CD14-positive monocyte (primary cell): Measurements from ENCODE around the gene AP2A1. TPM values are rescaled to one million over a fixed set of nuclear protein-coding genes. Genes with fewer than 3 reads are reported as not detected.

Experiments
- DNase-seq, 3 donors: peaks; one replicate each; pipeline ENCODE4 v3.0.0-alpha.2; 2011 to 2022
- H2AFZ ChIP-seq: 2 replicates; pipeline ENCODE4 v1.6.0; 2012; ENCODE audit warnings: mild to moderate bottlenecking, low read depth, low read length, inconsistent platforms; ENCODE audit not compliant: insufficient read depth, poor library complexity, severe bottlenecking
- H3K27ac ChIP-seq, 2 donors: 1 replicate in 1 of 2; 2 replicates in 1 of 2; pipeline ENCODE4 v1.5.1; 2012 to 2013; ENCODE audit warnings: low read length in 2 of 2, control low read depth in 1 of 2, inconsistent platforms in 1 of 2, low read depth in 1 of 2, mild to moderate bottlenecking in 1 of 2
- H3K27me3 ChIP-seq, 2 donors: one replicate each; pipeline versions ENCODE4 v1.6.0 to v1.6.1; 2011 to 2013; ENCODE audit warnings: low read length in 2 of 2; ENCODE audit not compliant: control insufficient read depth in 2 of 2, insufficient read depth in 2 of 2
- H3K36me3 ChIP-seq, 2 donors: replicated peaks in 1 of 2; 1 replicate in 1 of 2; 2 replicates in 1 of 2; pipeline versions ENCODE4 v1.5.1 to v1.6.1; 2012 to 2013; ENCODE audit warnings: low read length in 2 of 2, control low read depth in 1 of 2, inconsistent platforms in 1 of 2, mild to moderate bottlenecking in 1 of 2; ENCODE audit not compliant: insufficient read depth in 2 of 2, control insufficient read depth in 1 of 2
- H3K4me1 ChIP-seq, 2 donors: 1 replicate in 1 of 2; 2 replicates in 1 of 2; pipeline versions ENCODE4 v1.5.1 to v1.6.1; 2012 to 2013; ENCODE audit warnings: low read length in 2 of 2, control low read depth in 1 of 2, inconsistent platforms in 1 of 2, mild to moderate bottlenecking in 1 of 2, moderate library complexity in 1 of 2; ENCODE audit not compliant: insufficient read depth in 2 of 2, control insufficient read depth in 1 of 2
- H3K4me2 ChIP-seq: replicated peaks from 2 replicates; pipeline ENCODE3; 2012; ENCODE audit warnings: low read length, moderate library complexity, mild to moderate bottlenecking; ENCODE audit not compliant: poor library complexity, severe bottlenecking; ENCODE audit errors: extremely low read depth
- H3K4me3 ChIP-seq, 3 experiments: fragments of 200-600 bp in 1 of 3; sonication (generic) in 1 of 3; replicated peaks in 1 of 3; 1 replicate in 2 of 3; 2 replicates in 1 of 3; pipeline ENCODE4 v1.5.1; 2011 to 2013; ENCODE audit warnings: low read length in 3 of 3, mild to moderate bottlenecking in 3 of 3, control low read depth in 2 of 3, low read depth in 2 of 3, inconsistent platforms in 1 of 3, moderate library complexity in 1 of 3
- H3K79me2 ChIP-seq: 2 replicates; pipeline ENCODE4 v1.6.0; 2012; ENCODE audit warnings: mild to moderate bottlenecking, control low read depth, inconsistent platforms, low read length, moderate library complexity; ENCODE audit not compliant: insufficient read depth
- H3K9ac ChIP-seq: 2 replicates; pipeline ENCODE4 v1.6.0; 2017; ENCODE audit warnings: low read length, mild to moderate bottlenecking; ENCODE audit not compliant: insufficient read depth, poor library complexity, severe bottlenecking
- H3K9me3 ChIP-seq, 2 donors: replicated peaks in 1 of 2; 1 replicate in 1 of 2; 2 replicates in 1 of 2; pipeline versions ENCODE4 v1.5.1 to v1.6.1; 2012 to 2013; ENCODE audit warnings: low read length in 2 of 2, control low read depth in 1 of 2; ENCODE audit not compliant: control insufficient read depth in 1 of 2, insufficient read depth in 1 of 2
- H4K20me1 ChIP-seq: 2 replicates; pipeline ENCODE4 v1.6.0; 2012; ENCODE audit warnings: mild to moderate bottlenecking, low read length, control low read depth, moderate library complexity; ENCODE audit not compliant: insufficient read depth
- H3K27ac Mint-ChIP-seq, 7 donors: one replicate each; pipeline ENCODE4 v1.8.0; 2020; ENCODE audit warnings: mild to moderate bottlenecking in 7 of 7, mixed read lengths in 7 of 7, moderate library complexity in 6 of 7, inconsistent platforms in 2 of 7
- H3K27me3 Mint-ChIP-seq, 3 donors: one replicate each; pipeline ENCODE4 v1.8.0; 2021 to 2022; ENCODE audit warnings: low read depth in 3 of 3, mild to moderate bottlenecking in 3 of 3, mixed read lengths in 3 of 3, moderate library complexity in 3 of 3, inconsistent platforms in 1 of 3
- H3K36me3 Mint-ChIP-seq, 2 donors: one replicate each; pipeline ENCODE4 v1.8.0; 2020; ENCODE audit warnings: mixed read lengths in 2 of 2, inconsistent platforms in 1 of 2, mild to moderate bottlenecking in 1 of 2
- H3K4me1 Mint-ChIP-seq: one replicate; pipeline ENCODE4 v1.8.0; 2020; ENCODE audit warnings: mild to moderate bottlenecking, mixed read lengths
- H3K4me3 Mint-ChIP-seq, 2 donors: one replicate each; pipeline ENCODE4 v1.8.0; 2020; ENCODE audit warnings: mild to moderate bottlenecking in 2 of 2, mixed read lengths in 2 of 2, moderate library complexity in 1 of 2
- H3K9me3 Mint-ChIP-seq, 7 donors: one replicate each; pipeline ENCODE4 v1.8.0; 2020 to 2022; ENCODE audit warnings: mixed read lengths in 7 of 7, mild to moderate bottlenecking in 6 of 7, moderate library complexity in 6 of 7, inconsistent platforms in 2 of 7
- CTCF ChIP-seq: fragments of 200-600 bp; IDR thresholded peaks from one replicate; pipeline ENCODE4 v1.8.0; 2022; ENCODE audit warnings: antibody characterized with exemption, mild to moderate bottlenecking
- WGBS: methylation state at CpG from one replicate; pipeline ENCODE4 v1.1.5; 2013; ENCODE audit warnings: missing lambda C conversion rate; ENCODE audit not compliant: insufficient coverage; 5-methylcytosine and 5-hydroxymethylcytosine counted together
- intact Hi-C, 2 donors: fragments of 100-400 bp; cut with micrococcal nuclease; formaldehyde crosslinking; loops; one replicate each; pipeline versions ENCODE4 v1.15.0 to v1.15.1; 2023
- polyA plus RNA-seq, 3 donors: library from polyadenylated mRNA; depleted of rRNA in 1 of 3; unstranded in 2 of 3; stranded (reverse) in 1 of 3; fragments of 300-500 nt in 2 of 3; fragments of >200 nt in 1 of 3; fragmentation: Illumina TruSeq in 2 of 3; gene quantifications; 1 replicate in 2 of 3; 2 replicates in 1 of 3; pipeline ENCODE4 v1.2.3, GENCODE V29; 2012 to 2021

Gene AP2A1
- polyA plus RNA-seq, 3 donors = 12.1 to 117 (median 15.1) TPM

DNA sequence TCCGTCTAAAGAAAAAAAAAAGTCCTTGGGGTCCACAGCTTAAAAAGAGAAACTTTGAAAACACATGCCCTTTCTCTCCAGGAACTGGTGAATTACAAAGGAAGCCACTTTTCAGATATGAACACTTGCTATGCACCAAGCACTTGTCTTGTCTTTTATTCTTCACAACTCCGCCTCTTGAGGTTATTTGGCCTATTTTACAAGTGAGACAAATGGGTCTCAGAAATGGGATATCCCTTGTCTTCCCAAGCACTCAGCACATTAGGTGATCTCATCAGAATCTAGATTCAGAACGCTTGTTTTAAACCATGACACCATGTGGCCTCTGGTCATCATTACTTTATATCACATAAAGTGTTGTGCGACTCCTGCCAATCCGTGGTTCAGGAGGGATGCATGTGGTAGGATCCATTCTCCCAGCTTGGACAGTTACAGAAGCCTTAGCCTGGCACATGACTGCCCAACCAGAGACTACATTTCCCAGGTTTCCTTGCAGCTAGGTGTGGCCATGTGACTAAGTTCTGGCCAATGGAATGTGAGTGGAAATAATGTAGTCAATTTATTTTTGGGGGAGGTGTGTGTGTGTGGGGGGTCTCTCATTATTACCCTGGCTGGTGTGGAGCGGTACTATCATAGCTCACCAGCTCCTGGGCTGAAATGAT lies 17.6 kb upstream of the AP2A1 start:
- Histone ChIP-seq H3K4me3 (no peak overlapping the region), H3K27ac (no peak overlapping the region), H3K79me2 (no peaks in the 10 kb centered on the region), H3K4me2 (no peak overlapping the region), H3K36me3 (no peaks in the 10 kb centered on the region), H3K9ac (no peak overlapping the region), H4K20me1 (no peaks in the 10 kb centered on the region), H3K27me3 (no peaks in the 10 kb centered on the region), H2AFZ (no peak overlapping the region), H3K4me1 (peaks cover 0 to 4% of the 10 kb centered on the region in 2 donors), H3K9me3 (peaks cover 0 to 4% of the 10 kb centered on the region in 2 donors)
- peak in 1 of 3 donors; percentile 9 for DNase-seq
- WGBS = 75% methylated on average over 2 of the region's 6 CpGs
- Mint-ChIP-seq H3K9me3 (peaks cover 5 to 28% (median 12%) of the 10 kb centered on the region in 7 donors), H3K27me3 (peaks cover 0 to 7% (median 6%) of the 10 kb centered on the region in 3 donors), H3K27ac (no peak overlapping the region), H3K36me3 (peaks cover 0 to 6% of the 10 kb centered on the region in 2 donors), H3K4me1 (peaks cover 14% of the 10 kb centered on the region), H3K4me3 (no peak overlapping the region)
- no peak for TF ChIP-seq CTCF
- intact Hi-C loops = no loop called here

DNA sequence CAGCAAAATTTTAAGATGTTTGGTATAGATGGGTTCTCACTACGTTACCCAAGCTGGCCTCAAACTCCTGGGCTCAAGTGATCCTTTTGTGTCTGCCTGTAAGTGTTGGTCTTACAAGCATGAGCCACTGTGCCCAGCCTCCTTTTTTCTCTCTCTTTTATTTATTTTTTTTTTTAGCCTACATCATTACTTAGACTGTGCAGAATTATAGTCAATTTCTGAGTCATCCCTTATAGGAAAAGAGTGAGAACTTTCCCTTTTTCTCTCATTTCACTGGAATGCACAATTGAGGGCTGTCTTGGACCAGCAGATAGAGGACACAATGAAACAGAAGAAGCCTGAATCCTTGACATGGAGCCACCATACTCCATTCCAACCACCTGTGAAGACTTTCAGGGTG lies 17.0 kb upstream of the AP2A1 start:
- H3K36me3 ChIP-seq = no peaks in the 10 kb centered on the region
- peaks cover 14% of the 10 kb centered on the region for H3K4me1 Mint-ChIP-seq
- no peak overlapping the region for H3K4me3 Mint-ChIP-seq
- intact Hi-C loops = no loop called here
- H3K36me3 Mint-ChIP-seq = peaks cover 0 to 6% of the 10 kb centered on the region in 2 donors
- H3K9me3 Mint-ChIP-seq = peaks cover 5 to 28% (median 12%) of the 10 kb centered on the region in 7 donors
- peaks cover 0 to 4% of the 10 kb centered on the region in 2 donors for H3K9me3 ChIP-seq
- H4K20me1 ChIP-seq = no peaks in the 10 kb centered on the region
- H2AFZ ChIP-seq = no peak overlapping the region
- no peak overlapping the region for H3K9ac ChIP-seq
- H3K27me3 Mint-ChIP-seq = peaks cover 0 to 8% (median 7%) of the 10 kb centered on the region in 3 donors
- H3K4me3 ChIP-seq = no peak overlapping the region
- H3K27ac ChIP-seq = no peak overlapping the region
- TF ChIP-seq CTCF = no peak
- no peak for DNase-seq
- peaks cover 0 to 4% of the 10 kb centered on the region in 2 donors for H3K4me1 ChIP-seq
- no peak overlapping the region for H3K4me2 ChIP-seq
- no peak overlapping the region for H3K27ac Mint-ChIP-seq
- WGBS = no CpG with 5 or more reads among the region's 1 CpG
- H3K27me3 ChIP-seq = no peaks in the 10 kb centered on the region
- H3K79me2 ChIP-seq = no peaks in the 10 kb centered on the region
